Mononuclear cell (primary cell): ENCODE data around the gene LGALS7. TPM values are rescaled to one million over a fixed set of nuclear protein-coding genes. Genes with fewer than 3 reads are reported as not detected.

Source experiments
- H3K27me3 ChIP-seq: 2 replicates; pipeline ENCODE4 v1.6.0; 2011; ENCODE audit warnings: low read length, control low read depth; ENCODE audit not compliant: insufficient read depth
- H3K4me1 ChIP-seq: 2 replicates; pipeline ENCODE4 v1.5.1; 2011; ENCODE audit warnings: mild to moderate bottlenecking, low read length, control low read depth; ENCODE audit not compliant: insufficient read depth
- H3K4me3 ChIP-seq: 2 replicates; pipeline ENCODE4 v1.5.1; 2011; ENCODE audit warnings: mild to moderate bottlenecking, low read length, moderate library complexity
- H3K9me3 ChIP-seq: 2 replicates; pipeline ENCODE4 v1.5.1; 2011; ENCODE audit warnings: low read depth, mild to moderate bottlenecking, control low read depth, low read length
- total RNA-seq: library from RNA; depleted of rRNA; stranded (reverse); fragments of >200 nt; gene quantifications from one replicate; pipeline ENCODE4 v1.2.3, GENCODE V29; 2012

LGALS7 gene
- total RNA-seq, 1 donor = not detected

GRCh38 chr19:38730731-38731589 is 42.4 kb downstream of the LGALS7 start:
- peaks cover 21% of the 10 kb centered on the region for H3K4me1 ChIP-seq
- no peak overlapping the region for H3K4me3 ChIP-seq
- H3K9me3 ChIP-seq = no peaks in the 10 kb centered on the region
- no peaks in the 10 kb centered on the region for H3K27me3 ChIP-seq

GRCh38 chr19:38730470-38730730 is 42.9 kb downstream of the LGALS7 start:
- Histone ChIP-seq H3K9me3 (no peaks in the 10 kb centered on the region), H3K4me1 (peaks cover 21% of the 10 kb centered on the region), H3K27me3 (no peaks in the 10 kb centered on the region), H3K4me3 (no peak overlapping the region)

- no peak overlapping the region for H3K4me3 ChIP-seq
- no peaks in the 10 kb centered on the region for H3K27me3 ChIP-seq
- H3K9me3 ChIP-seq = no peaks in the 10 kb centered on the region
- peaks cover 16% of the 10 kb centered on the region for H3K4me1 ChIP-seq
Observed at GRCh38 chr19:38729653-38730469, 43.5 kb downstream of the LGALS7 start.

GRCh38 chr19:38728752-38729541 is 44.4 kb downstream of the LGALS7 start:
- Histone ChIP-seq H3K9me3 (no peaks in the 10 kb centered on the region), H3K4me1 (peaks cover 7% of the 10 kb centered on the region), H3K4me3 (no peak overlapping the region), H3K27me3 (no peaks in the 10 kb centered on the region)

GRCh38 chr19:38727868-38728660 is 45.3 kb downstream of the LGALS7 start:
- H3K4me1 ChIP-seq = no peaks in the 10 kb centered on the region
- H3K4me3 ChIP-seq = no peak overlapping the region
- H3K9me3 ChIP-seq = no peaks in the 10 kb centered on the region
- H3K27me3 ChIP-seq = no peaks in the 10 kb centered on the region

GRCh38 chr19:38727306-38727867 is 45.9 kb downstream of the LGALS7 start:
- Histone ChIP-seq H3K27me3 (no peaks in the 10 kb centered on the region), H3K9me3 (no peaks in the 10 kb centered on the region), H3K4me1 (no peaks in the 10 kb centered on the region), H3K4me3 (no peak overlapping the region)

- H3K4me3 ChIP-seq = no peak overlapping the region
- no peaks in the 10 kb centered on the region for H3K9me3 ChIP-seq
- H3K27me3 ChIP-seq = no peaks in the 10 kb centered on the region
- no peaks in the 10 kb centered on the region for H3K4me1 ChIP-seq
Observed at GRCh38 chr19:38726761-38727301, 46.5 kb downstream of the LGALS7 start.

GRCh38 chr19:38726284-38726673 is 47.0 kb downstream of the LGALS7 start:
- Histone ChIP-seq H3K9me3 (no peaks in the 10 kb centered on the region), H3K4me1 (no peaks in the 10 kb centered on the region), H3K27me3 (no peaks in the 10 kb centered on the region)

GRCh38 chr19:38725469-38726283 is 47.6 kb downstream of the LGALS7 start:
- Histone ChIP-seq H3K27me3 (no peaks in the 10 kb centered on the region), H3K9me3 (no peaks in the 10 kb centered on the region), H3K4me3 (no peak overlapping the region), H3K4me1 (no peaks in the 10 kb centered on the region)

More at GRCh38 chr19:38726284-38726673, 47.0 kb downstream of the LGALS7 start:
- H3K4me3 ChIP-seq = no peak overlapping the region

- Histone ChIP-seq H3K4me1 (no peaks in the 10 kb centered on the region), H3K4me3 (no peak overlapping the region), H3K27me3 (no peaks in the 10 kb centered on the region), H3K9me3 (no peaks in the 10 kb centered on the region)
Observed at GRCh38 chr19:38723990-38724854, 49.1 kb downstream of the LGALS7 start.

GRCh38 chr19:38723606-38723965 is 49.7 kb downstream of the LGALS7 start:
- H3K4me1 ChIP-seq = no peaks in the 10 kb centered on the region
- no peak overlapping the region for H3K4me3 ChIP-seq
- H3K27me3 ChIP-seq = no peaks in the 10 kb centered on the region
- H3K9me3 ChIP-seq = no peaks in the 10 kb centered on the region

GRCh38 chr19:38722947-38723605 is 50.2 kb downstream of the LGALS7 start:
- Histone ChIP-seq H3K27me3 (no peaks in the 10 kb centered on the region), H3K9me3 (no peaks in the 10 kb centered on the region), H3K4me1 (no peaks in the 10 kb centered on the region), H3K4me3 (no peak overlapping the region)
